ENCODE measurements around the gene IKBKE.

Gene IKBKE

GRCh38 chr1:206541236-206541833 lies 71.1 kb downstream of the IKBKE start:
- no peak for DNase-seq (ENCODE audit: low read depth in 2 of 2)

- peak; percentile 74 to 85 for DNase-seq (ENCODE audit: low read depth in 2 of 2)
Measured at GRCh38 chr1:206544562-206545257, 74.4 kb downstream of the IKBKE start.

- no peak for DNase-seq (ENCODE audit: low read depth in 2 of 2)
Measured at GRCh38 chr1:206545351-206545750, 75.1 kb downstream of the IKBKE start.
